Neural crest cell (in vitro differentiated cells): ENCODE data around the gene CFAP141. TPM values are rescaled to one million over a fixed set of nuclear protein-coding genes. Genes with fewer than 3 reads are reported as not detected.

ENCODE experiments used
- DNase-seq: peaks from one replicate; pipeline ENCODE4 v3.0.0; 2021; ENCODE audit warnings: low read depth, mixed read lengths, low spot score
- H3K27ac Mint-ChIP-seq: one replicate; pipeline ENCODE4 v1.8.0; 2021; ENCODE audit warnings: mild to moderate bottlenecking, mixed read lengths; ENCODE audit not compliant: unreplicated experiment
- H3K27me3 Mint-ChIP-seq: 2 replicates; pipeline ENCODE4 v1.8.0; 2021; ENCODE audit warnings: low read depth, mild to moderate bottlenecking, mixed read lengths
- H3K36me3 Mint-ChIP-seq: 2 replicates; pipeline ENCODE4 v1.8.0; 2021; ENCODE audit warnings: low read depth, mild to moderate bottlenecking, mixed read lengths
- H3K4me1 Mint-ChIP-seq: 2 replicates; pipeline ENCODE4 v1.8.0; 2021; ENCODE audit warnings: mixed read lengths
- H3K4me3 Mint-ChIP-seq: one replicate; pipeline ENCODE4 v1.8.0; 2021; ENCODE audit warnings: mild to moderate bottlenecking, mixed read lengths
- H3K9me3 Mint-ChIP-seq: 2 replicates; pipeline ENCODE4 v1.8.0; 2021; ENCODE audit warnings: mixed read lengths
- CTCF ChIP-seq: fragments of 200-600 bp; sonication (generic); conservative IDR thresholded peaks from 2 replicates; pipeline ENCODE4 v1.5.0; 2021; ENCODE audit warnings: antibody characterized with exemption, mild to moderate bottlenecking
- total RNA-seq: library from RNA; stranded (reverse); gene quantifications from 2 replicates; pipeline ENCODE4 v1.2.1, GENCODE V29; 2021

Gene CFAP141
- total RNA-seq, 1 donor from 2014 or later = not detected

- Mint-ChIP-seq H3K4me3 (peak overlapping the region; percentile 31), H3K27ac (peak overlapping the region; percentile 72)
These were observed 47.6 kb downstream of the CFAP141 start for GRCh38 chr1:154158307-154159125.

GRCh38 chr1:154157520-154158306 is 48.4 kb downstream of the CFAP141 start:
- Mint-ChIP-seq H3K4me3 (peak overlapping the region; percentile 31), H3K4me1 (peaks cover 32% of the 10 kb centered on the region), H3K27ac (peak overlapping the region; percentile 72), H3K9me3 (peaks cover 4% of the 10 kb centered on the region), H3K27me3 (no peaks in the 10 kb centered on the region), H3K36me3 (peaks cover 35% of the 10 kb centered on the region)
- TF ChIP-seq CTCF = no peak
- DNase-seq = peak; percentile 18

More at GRCh38 chr1:154158307-154159125, 47.6 kb downstream of the CFAP141 start:
- H3K9me3 Mint-ChIP-seq = peaks cover 4% of the 10 kb centered on the region
- peaks cover 32% of the 10 kb centered on the region for H3K4me1 Mint-ChIP-seq
- no peaks in the 10 kb centered on the region for H3K27me3 Mint-ChIP-seq
- TF ChIP-seq CTCF = no peak
- peaks cover 43% of the 10 kb centered on the region for H3K36me3 Mint-ChIP-seq
- DNase-seq = no peak

GRCh38 chr1:154155251-154155650 is 50.9 kb downstream of the CFAP141 start:
- no peak overlapping the region for H3K4me3 Mint-ChIP-seq
- TF ChIP-seq CTCF = no peak
- no peaks in the 10 kb centered on the region for H3K27me3 Mint-ChIP-seq
- H3K9me3 Mint-ChIP-seq = peaks cover 2% of the 10 kb centered on the region
- H3K4me1 Mint-ChIP-seq = peaks cover 32% of the 10 kb centered on the region
- no peak for DNase-seq
- peaks cover 26% of the 10 kb centered on the region for H3K36me3 Mint-ChIP-seq
- no peak overlapping the region for H3K27ac Mint-ChIP-seq

GRCh38 chr1:154154534-154155191 is 51.5 kb downstream of the CFAP141 start, which contains the start of gene NUP210L:
TSS of gene NUP210L (minus strand) at chr1:154155073.
- TF ChIP-seq CTCF = no peak
- H3K9me3 Mint-ChIP-seq = no peaks in the 10 kb centered on the region
- no peak for DNase-seq
- peaks cover 22% of the 10 kb centered on the region for H3K36me3 Mint-ChIP-seq
- H3K4me1 Mint-ChIP-seq = peaks cover 32% of the 10 kb centered on the region
- H3K27me3 Mint-ChIP-seq = no peaks in the 10 kb centered on the region
- H3K27ac Mint-ChIP-seq = no peak within 1 kb of the TSS
- no peak within 1 kb of the TSS for H3K4me3 Mint-ChIP-seq

GRCh38 chr1:154154053-154154452 is 52.1 kb downstream of the CFAP141 start:
- Mint-ChIP-seq H3K9me3 (no peaks in the 10 kb centered on the region), H3K27ac (no peak overlapping the region), H3K36me3 (peaks cover 18% of the 10 kb centered on the region), H3K4me3 (no peak overlapping the region), H3K4me1 (peaks cover 32% of the 10 kb centered on the region), H3K27me3 (no peaks in the 10 kb centered on the region)
- TF ChIP-seq CTCF = no peak
- no peak for DNase-seq
